Coronary artery (tissue), 2 donors: ENCODE measurements around the gene ANAPC16.

Experiments
- DNase-seq: peaks from one replicate; pipeline ENCODE4 v3.0.0-alpha.2; 2017; ENCODE audit warnings: low spot score
- H3K27ac ChIP-seq, 2 donors: fragments of 200-600 bp; sonication (generic); one replicate each; pipeline ENCODE4 v1.5.1; 2016 to 2019
- H3K4me3 ChIP-seq: fragments of 200-600 bp; sonication (generic); 2 replicates; pipeline ENCODE4 v1.5.1; 2016; ENCODE audit warnings: mild to moderate bottlenecking, moderate library complexity
- CTCF ChIP-seq: fragments of 200-600 bp; sonication (generic); IDR thresholded peaks from one replicate; pipeline ENCODE4 v1.5.1; 2019; ENCODE audit warnings: antibody characterized with exemption

Gene ANAPC16

GRCh38 chr10:72215611-72216549 is at the start of gene ANAPC16, which contains the start of gene ASCC1:
Gene ANAPC16 (plus strand): TSS chr10:72216012. CDS start chr10:72223915, 7,903 bp downstream.
Gene ASCC1 (minus strand): TSS chr10:72216276. CDS start chr10:72213298, 2,978 bp downstream.
- peak; percentile 97 for DNase-seq
- peak within 1 kb of the TSS; percentile 79 for H3K4me3 ChIP-seq
- TF ChIP-seq CTCF: no peak
- H3K27ac ChIP-seq: peak within 1 kb of the TSS; percentile 92 to 96

- Histone ChIP-seq H3K4me3 (no peak overlapping the region), H3K27ac (no peak overlapping the region)
- TF ChIP-seq CTCF: no peak
- no peak for DNase-seq
Measured at GRCh38 chr10:72167118-72167517, 48.7 kb upstream of the ANAPC16 start.

GRCh38 chr10:72170263-72170662 is 45.5 kb upstream of the ANAPC16 start:
- H3K4me3 ChIP-seq: no peak overlapping the region
- no peak overlapping the region for H3K27ac ChIP-seq
- no peak for TF ChIP-seq CTCF
- DNase-seq: no peak

GRCh38 chr10:72170733-72171132 is 45.1 kb upstream of the ANAPC16 start:
- TF ChIP-seq CTCF: no peak
- Histone ChIP-seq H3K27ac (no peak overlapping the region), H3K4me3 (no peak overlapping the region)
- no peak for DNase-seq

GRCh38 chr10:72171175-72171630 is 44.6 kb upstream of the ANAPC16 start:
- Histone ChIP-seq H3K27ac (no peak overlapping the region), H3K4me3 (no peak overlapping the region)
- DNase-seq: no peak
- TF ChIP-seq CTCF: no peak

- no peak for TF ChIP-seq CTCF
- DNase-seq: no peak
- H3K27ac ChIP-seq: no peak overlapping the region
- no peak overlapping the region for H3K4me3 ChIP-seq
Measured at GRCh38 chr10:72173262-72173618, 42.6 kb upstream of the ANAPC16 start.
